ENCODE measurements around the gene ADCY4.

DNA sequence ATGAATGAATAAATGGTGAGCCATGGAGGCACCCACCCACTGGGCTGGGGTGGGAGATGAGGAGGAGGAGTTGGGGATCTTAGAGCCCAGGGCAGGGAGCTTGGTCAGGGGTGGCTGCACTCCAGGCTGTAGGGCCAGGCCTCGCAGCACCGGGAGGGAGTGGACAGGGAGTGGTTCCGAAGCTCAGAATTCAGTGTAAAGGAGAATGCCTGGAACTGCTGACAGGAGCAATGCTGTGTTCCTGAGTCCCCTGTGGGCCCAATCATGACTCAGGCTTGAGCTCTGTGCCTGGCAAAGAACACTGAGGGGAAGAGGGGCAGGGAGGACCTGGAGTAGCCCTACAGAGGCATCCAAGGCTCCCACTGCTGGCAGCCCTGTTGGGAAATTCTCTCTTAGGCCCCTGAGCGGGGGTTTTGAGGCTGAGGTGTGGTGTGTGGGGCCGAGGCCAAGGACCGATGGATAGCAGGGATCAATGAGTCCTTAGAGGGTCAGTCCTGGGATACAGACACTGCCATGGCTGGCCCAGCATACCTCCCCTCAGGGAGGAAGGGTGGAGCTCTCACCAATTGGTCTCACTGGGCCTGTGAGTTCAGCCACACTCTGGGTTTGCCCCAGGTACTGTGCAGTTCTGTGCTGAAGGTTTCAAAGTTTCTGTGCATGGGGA, 53.9 kb downstream of the ADCY4 start:
- TF ChIP-seq, protein P1, sequence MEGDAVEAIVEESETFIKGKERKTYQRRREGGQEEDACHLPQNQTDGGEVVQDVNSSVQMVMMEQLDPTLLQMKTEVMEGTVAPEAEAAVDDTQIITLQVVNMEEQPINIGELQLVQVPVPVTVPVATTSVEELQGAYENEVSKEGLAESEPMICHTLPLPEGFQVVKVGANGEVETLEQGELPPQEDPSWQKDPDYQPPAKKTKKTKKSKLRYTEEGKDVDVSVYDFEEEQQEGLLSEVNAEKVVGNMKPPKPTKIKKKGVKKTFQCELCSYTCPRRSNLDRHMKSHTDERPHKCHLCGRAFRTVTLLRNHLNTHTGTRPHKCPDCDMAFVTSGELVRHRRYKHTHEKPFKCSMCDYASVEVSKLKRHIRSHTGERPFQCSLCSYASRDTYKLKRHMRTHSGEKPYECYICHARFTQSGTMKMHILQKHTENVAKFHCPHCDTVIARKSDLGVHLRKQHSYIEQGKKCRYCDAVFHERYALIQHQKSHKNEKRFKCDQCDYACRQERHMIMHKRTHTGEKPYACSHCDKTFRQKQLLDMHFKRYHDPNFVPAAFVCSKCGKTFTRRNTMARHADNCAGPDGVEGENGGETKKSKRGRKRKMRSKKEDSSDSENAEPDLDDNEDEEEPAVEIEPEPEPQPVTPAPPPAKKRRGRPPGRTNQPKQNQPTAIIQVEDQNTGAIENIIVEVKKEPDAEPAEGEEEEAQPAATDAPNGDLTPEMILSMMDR (IDR thresholded peaks at IDR 0.05; ENCODE audit: low read depth, low read length) = no peak
- TF ChIP-seq POLR2A (IDR thresholded peaks at IDR 0.05; ENCODE audit: extremely low read depth, insufficient read length) (no peak), MYC (IDR thresholded peaks at IDR 0.05; ENCODE audit: low read depth, low read length) (no peak)
- TF ChIP-seq, protein P2, sequence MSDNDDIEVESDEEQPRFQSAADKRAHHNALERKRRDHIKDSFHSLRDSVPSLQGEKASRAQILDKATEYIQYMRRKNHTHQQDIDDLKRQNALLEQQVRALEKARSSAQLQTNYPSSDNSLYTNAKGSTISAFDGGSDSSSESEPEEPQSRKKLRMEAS (IDR thresholded peaks at IDR 0.05; ENCODE audit: low read depth, low read length) = no peak
